ENCODE results near the gene ACVR2B.

The ACVR2B gene

DNA sequence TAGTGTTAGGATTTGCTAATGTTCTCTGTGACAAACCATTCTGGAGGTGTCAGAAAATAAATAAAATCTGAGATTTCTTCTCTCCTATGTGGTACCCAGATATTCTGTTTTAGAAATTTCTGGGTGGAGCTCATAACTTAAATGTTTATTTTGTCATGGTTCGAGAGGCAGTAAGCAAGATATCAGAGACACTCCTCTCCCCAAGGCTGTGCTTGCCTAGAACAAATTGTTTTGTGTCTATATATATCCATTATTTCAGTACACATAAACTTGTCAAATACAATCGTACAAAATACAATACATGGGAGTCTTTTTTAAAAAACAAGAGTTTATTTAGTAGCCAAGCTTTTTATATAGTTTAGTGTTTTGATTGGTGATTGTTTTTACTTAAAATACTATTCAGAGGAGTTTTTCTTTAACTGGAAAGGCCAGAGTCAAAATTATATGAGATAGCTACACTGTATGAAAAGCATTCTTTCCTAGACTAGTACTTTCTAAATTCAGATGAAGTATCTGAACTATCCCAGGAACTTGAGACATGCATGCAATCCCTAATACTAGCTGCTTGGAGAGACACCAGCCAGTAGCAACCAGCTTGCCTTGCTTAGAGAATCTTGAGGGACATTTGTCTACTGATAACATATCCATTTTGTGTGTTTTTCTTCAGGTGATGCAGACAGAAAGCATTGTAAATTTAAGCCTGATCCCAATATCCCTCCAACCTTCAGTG is 47.2 kb downstream of the ACVR2B start:
- no peak for TF ChIP-seq CTCF (IDR thresholded peaks at IDR 0.05; ENCODE audit: extremely low read depth, insufficient read depth, missing control alignments)
- in situ Hi-C loops (cut with MboI; ENCODE audit: low pct_unique_long_range_greater_than_20kb, low sequenced_read_pairs, unreplicated experiment), result no loop called here
- DNase-seq (ENCODE audit: low spot score), result no peak

DNA sequence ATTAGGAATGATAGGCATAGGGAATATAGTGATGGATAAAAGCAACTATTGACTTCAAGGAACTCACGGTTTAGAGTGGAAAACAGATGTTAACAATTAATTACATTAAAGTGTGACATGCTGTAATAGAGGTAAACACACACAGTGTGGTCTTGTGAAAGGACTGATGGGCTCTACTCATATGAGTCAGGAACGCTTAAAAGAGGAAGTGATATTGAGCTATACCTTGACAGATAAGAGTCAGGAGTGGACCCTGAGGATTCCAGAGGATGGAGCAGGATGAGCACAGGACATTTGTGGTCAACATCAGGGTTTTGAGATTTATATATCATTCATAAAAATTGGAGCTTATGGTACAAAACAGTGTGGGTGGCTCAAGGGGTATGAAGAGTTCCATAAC is 53.4 kb downstream of the ACVR2B start:
- peak; percentile 49 for DNase-seq (ENCODE audit: low spot score)
- TF ChIP-seq CTCF (IDR thresholded peaks at IDR 0.05; ENCODE audit: extremely low read depth, insufficient read depth, missing control alignments), result no peak
- in situ Hi-C loops (cut with MboI; ENCODE audit: low pct_unique_long_range_greater_than_20kb, low sequenced_read_pairs, unreplicated experiment), result no loop called here

DNA sequence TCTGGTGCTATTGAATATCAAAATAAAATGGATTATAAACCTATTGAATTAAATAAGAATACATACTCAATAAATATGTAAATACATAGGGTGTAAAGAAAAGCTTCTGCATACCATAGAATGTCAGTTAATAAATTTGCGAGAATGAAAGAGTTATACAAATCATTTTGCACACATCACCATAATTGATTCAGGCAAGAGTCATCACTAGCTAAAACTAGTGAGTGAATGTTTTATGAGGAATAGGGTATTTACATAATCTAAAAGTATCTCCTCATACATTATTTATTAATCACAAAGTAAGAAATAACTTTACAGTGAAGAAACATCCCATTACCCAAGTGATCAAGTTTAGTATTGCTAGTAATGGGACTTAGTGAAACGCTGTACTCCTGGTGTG is 56.0 kb downstream of the ACVR2B start:
- in situ Hi-C loops (cut with MboI; ENCODE audit: low pct_unique_long_range_greater_than_20kb, low sequenced_read_pairs, unreplicated experiment), result no loop called here
- DNase-seq (ENCODE audit: low spot score), result no peak
- no peak for TF ChIP-seq CTCF (IDR thresholded peaks at IDR 0.05; ENCODE audit: extremely low read depth, insufficient read depth, missing control alignments)

GRCh38 chr3:38510631-38511030 is 56.9 kb downstream of the ACVR2B start:
- no peak for DNase-seq (ENCODE audit: low spot score)
- in situ Hi-C loops (cut with MboI; ENCODE audit: low pct_unique_long_range_greater_than_20kb, low sequenced_read_pairs, unreplicated experiment), result no loop called here
- no peak for TF ChIP-seq CTCF (IDR thresholded peaks at IDR 0.05; ENCODE audit: extremely low read depth, insufficient read depth, missing control alignments)

- in situ Hi-C loops (cut with MboI; ENCODE audit: low pct_unique_long_range_greater_than_20kb, low sequenced_read_pairs, unreplicated experiment), result no loop called here
- DNase-seq (ENCODE audit: low spot score), result no peak
- TF ChIP-seq CTCF (IDR thresholded peaks at IDR 0.05; ENCODE audit: extremely low read depth, insufficient read depth, missing control alignments), result no peak
Measured at GRCh38 chr3:38511546-38511945, 57.9 kb downstream of the ACVR2B start.

GRCh38 chr3:38515367-38515766 is 61.7 kb downstream of the ACVR2B start:
- TF ChIP-seq CTCF (IDR thresholded peaks at IDR 0.05; ENCODE audit: extremely low read depth, insufficient read depth, missing control alignments), result no peak
- DNase-seq (ENCODE audit: low spot score), result no peak
- in situ Hi-C loops (cut with MboI; ENCODE audit: low pct_unique_long_range_greater_than_20kb, low sequenced_read_pairs, unreplicated experiment), result no loop called here

Data from GM13977 (cell line).